ENCODE results near the gene GLRX3.

Gene GLRX3

GRCh38 chr10:130208807-130209206 lies 72.6 kb downstream of the GLRX3 start:
- no peak for DNase-seq (ENCODE audit: low spot score)

- no peak for DNase-seq (ENCODE audit: low spot score)
Measured at GRCh38 chr10:130212746-130213145, 76.6 kb downstream of the GLRX3 start.

GRCh38 chr10:130213286-130214080 lies 77.3 kb downstream of the GLRX3 start:
- no peak for DNase-seq (ENCODE audit: low spot score)

GRCh38 chr10:130214431-130214830 lies 78.2 kb downstream of the GLRX3 start:
- DNase-seq (ENCODE audit: low spot score): no peak

- DNase-seq (ENCODE audit: low spot score): no peak
Measured at GRCh38 chr10:130215151-130215930, 79.2 kb downstream of the GLRX3 start.

- no peak for DNase-seq (ENCODE audit: low spot score)
Measured at GRCh38 chr10:130215931-130216231, 79.7 kb downstream of the GLRX3 start.

- no peak for DNase-seq (ENCODE audit: low spot score)
Measured at GRCh38 chr10:130218181-130218641, 82.0 kb downstream of the GLRX3 start.

GRCh38 chr10:130218936-130219335 lies 82.7 kb downstream of the GLRX3 start:
- no peak for DNase-seq (ENCODE audit: low spot score)

GRCh38 chr10:130220251-130221185 lies 84.3 kb downstream of the GLRX3 start:
- no peak for DNase-seq (ENCODE audit: low spot score)

GRCh38 chr10:130221456-130222375 lies 85.5 kb downstream of the GLRX3 start:
- no peak for DNase-seq (ENCODE audit: low spot score)

GRCh38 chr10:130222381-130222780 lies 86.2 kb downstream of the GLRX3 start:
- DNase-seq (ENCODE audit: low spot score): no peak

GRCh38 chr10:130224228-130224627 lies 88.0 kb downstream of the GLRX3 start:
- no peak for DNase-seq (ENCODE audit: low spot score)

- DNase-seq (ENCODE audit: low spot score): no peak
Measured at GRCh38 chr10:130226012-130226411, 89.8 kb downstream of the GLRX3 start.

GRCh38 chr10:130227883-130228282 lies 91.7 kb downstream of the GLRX3 start:
- no peak for DNase-seq (ENCODE audit: low spot score)
